H9 (cell line): ENCODE data around the gene AMY2B. TPM values are rescaled to one million over a fixed set of nuclear protein-coding genes. Genes with fewer than 3 reads are reported as not detected.

Experiments used
- DNase-seq: peaks from one replicate; pipeline ENCODE4 v3.0.0-alpha.2; 2017
- H2AFZ ChIP-seq: one replicate; pipeline ENCODE4 v1.6.1; 2013; ENCODE audit warnings: mild to moderate bottlenecking, low read length, control low read depth, moderate library complexity
- H2AK5ac ChIP-seq: 2 replicates; pipeline ENCODE4 v1.6.1; 2013; ENCODE audit warnings: low read length, control low read depth, mixed read lengths; ENCODE audit not compliant: insufficient read length
- H2BK120ac ChIP-seq: one replicate; pipeline ENCODE4 v1.6.1; 2013; ENCODE audit warnings: low read depth, mild to moderate bottlenecking, low read length, control low read depth, inconsistent platforms; ENCODE audit not compliant: poor library complexity, severe bottlenecking
- H2BK12ac ChIP-seq: 2 replicates; pipeline ENCODE4 v1.6.1; 2013; ENCODE audit warnings: low read length, control low read depth, mixed read lengths, low read depth; ENCODE audit not compliant: insufficient read length
- H2BK15ac ChIP-seq: 2 replicates; pipeline ENCODE4 v1.6.1; 2013; ENCODE audit warnings: low read depth, low read length, control low read depth
- H2BK20ac ChIP-seq: one replicate; pipeline ENCODE4 v1.6.1; 2013; ENCODE audit warnings: low read depth, mild to moderate bottlenecking, low read length, control low read depth, inconsistent platforms; ENCODE audit not compliant: poor library complexity, severe bottlenecking
- H2BK5ac ChIP-seq: 2 replicates; pipeline ENCODE4 v1.6.1; 2013; ENCODE audit warnings: low read length, control low read depth, mixed read lengths; ENCODE audit not compliant: insufficient read length
- H3K14ac ChIP-seq: 2 replicates; pipeline ENCODE4 v1.6.1; 2013; ENCODE audit warnings: low read length, control low read depth; ENCODE audit not compliant: insufficient read depth
- H3K18ac ChIP-seq: 2 replicates; pipeline ENCODE4 v1.6.1; 2013; ENCODE audit warnings: low read depth, mild to moderate bottlenecking, mixed read lengths, low read length, control low read depth; ENCODE audit not compliant: insufficient read length
- H3K23ac ChIP-seq: 2 replicates; pipeline ENCODE4 v1.6.1; 2013; ENCODE audit warnings: low read length, control low read depth, mixed read lengths, low read depth; ENCODE audit not compliant: insufficient read length
- H3K23me2 ChIP-seq: 2 replicates; pipeline ENCODE4 v1.6.1; 2013; ENCODE audit warnings: low read depth, mild to moderate bottlenecking, mixed read lengths, low read length, control low read depth; ENCODE audit not compliant: insufficient read length, poor library complexity, severe bottlenecking
- H3K27ac ChIP-seq: 2 replicates; pipeline ENCODE4 v1.5.1; 2013; ENCODE audit warnings: low read length, control low read depth, mixed read lengths, low read depth; ENCODE audit not compliant: insufficient read length
- H3K27me3 ChIP-seq: 2 replicates; pipeline ENCODE4 v1.6.1; 2013; ENCODE audit warnings: low read length, control low read depth, inconsistent platforms; ENCODE audit not compliant: insufficient read depth
- H3K4ac ChIP-seq: 2 replicates; pipeline ENCODE4 v1.6.1; 2013; ENCODE audit warnings: low read depth, mild to moderate bottlenecking, control low read depth, inconsistent platforms, low read length, moderate library complexity
- H3K4me1 ChIP-seq: 2 replicates; pipeline ENCODE4 v1.6.1; 2013; ENCODE audit warnings: low read length, control low read depth, inconsistent platforms; ENCODE audit not compliant: insufficient read depth
- H3K4me2 ChIP-seq: 2 replicates; pipeline ENCODE4 v1.6.1; 2013; ENCODE audit warnings: low read length, control low read depth, mixed read lengths; ENCODE audit not compliant: insufficient read length, insufficient read depth
- H3K56ac ChIP-seq: 2 replicates; pipeline ENCODE4 v1.6.1; 2013; ENCODE audit warnings: low read depth, mild to moderate bottlenecking, mixed read lengths, low read length, control low read depth; ENCODE audit not compliant: insufficient read length
- H3K79me1 ChIP-seq: 2 replicates; pipeline ENCODE4 v1.6.1; 2013; ENCODE audit warnings: low read depth, mild to moderate bottlenecking, moderate library complexity, low read length, control low read depth, inconsistent platforms; ENCODE audit not compliant: insufficient read depth, poor library complexity, severe bottlenecking
- H3K79me2 ChIP-seq: 2 replicates; pipeline ENCODE4 v1.6.1; 2013; ENCODE audit warnings: low read length, control low read depth, inconsistent platforms; ENCODE audit not compliant: insufficient read depth
- H3K9ac ChIP-seq: 2 replicates; pipeline ENCODE4 v1.6.1; 2013; ENCODE audit warnings: low read length, control low read depth, mixed read lengths; ENCODE audit not compliant: insufficient read length; ENCODE audit errors: extremely low read depth
- H3K9me3 ChIP-seq: one replicate; pipeline ENCODE4 v1.6.1; 2013; ENCODE audit warnings: low read depth, low read length, inconsistent platforms; ENCODE audit not compliant: control insufficient read depth
- H3T11ph ChIP-seq: one replicate; pipeline ENCODE4 v1.6.1; 2013; ENCODE audit warnings: mild to moderate bottlenecking, low read length, control low read depth, inconsistent platforms
- H4K20me1 ChIP-seq: one replicate; pipeline ENCODE4 v1.6.1; 2013; ENCODE audit not compliant: control insufficient read depth, insufficient read length, insufficient read depth
- H4K5ac ChIP-seq: 2 replicates; pipeline ENCODE4 v1.6.1; 2013; ENCODE audit warnings: low read depth, mild to moderate bottlenecking, mixed read lengths, low read length, control low read depth; ENCODE audit not compliant: insufficient read length
- H4K8ac ChIP-seq: replicated peaks from 2 replicates; pipeline ENCODE4 v1.6.1; 2013; ENCODE audit warnings: low read length, control low read depth, mixed read lengths, low read depth; ENCODE audit not compliant: insufficient read length
- H4K91ac ChIP-seq: 2 replicates; pipeline ENCODE4 v1.6.1; 2013; ENCODE audit warnings: low read depth, mild to moderate bottlenecking, moderate library complexity, mixed read lengths, low read length, control low read depth; ENCODE audit not compliant: insufficient read length
- H3K27ac Mint-ChIP-seq, 3 experiments: 2 replicates in 2 of 3; 3 replicates in 1 of 3; pipeline ENCODE4 v1.8.0; 2020 to 2021; ENCODE audit warnings: mixed read lengths in 3 of 3, mild to moderate bottlenecking in 1 of 3, moderate library complexity in 1 of 3
- H3K27me3 Mint-ChIP-seq: 2 replicates; pipeline ENCODE4 v1.8.0; 2021; ENCODE audit warnings: low read depth, mild to moderate bottlenecking, moderate library complexity, mixed read lengths
- H3K36me3 Mint-ChIP-seq, 3 experiments: 2 replicates in 2 of 3; 3 replicates in 1 of 3; pipeline ENCODE4 v1.8.0; 2020 to 2021; ENCODE audit warnings: low read depth in 3 of 3, mixed read lengths in 3 of 3; ENCODE audit not compliant: insufficient read depth in 1 of 3
- H3K4me1 Mint-ChIP-seq, 2 experiments: 2 replicates each; pipeline ENCODE4 v1.8.0; 2020; ENCODE audit warnings: mixed read lengths in 2 of 2
- H3K4me3 Mint-ChIP-seq, 2 experiments: 2 replicates in 1 of 2; 3 replicates in 1 of 2; pipeline ENCODE4 v1.8.0; 2020 to 2021; ENCODE audit warnings: mild to moderate bottlenecking in 2 of 2, mixed read lengths in 2 of 2, moderate library complexity in 1 of 2
- H3K9me3 Mint-ChIP-seq, 2 experiments: 2 replicates in 1 of 2; 3 replicates in 1 of 2; pipeline ENCODE4 v1.8.0; 2020; ENCODE audit warnings: mild to moderate bottlenecking in 2 of 2, mixed read lengths in 2 of 2, moderate library complexity in 1 of 2
- CTCF ChIP-seq: fragments of 200-600 bp; sonication (generic); conservative IDR thresholded peaks from 3 replicates; pipeline ENCODE4 v1.8.0; 2021; ENCODE audit warnings: antibody characterized with exemption, mild to moderate bottlenecking
- WGBS: extraction: QIAGEN DNeasy Blood & Tissue Kit; methylation state at CpG from one replicate; pipeline ENCODE4 v1.1.7; 2013; ENCODE audit warnings: missing lambda C conversion rate, low lambda C conversion rate, mixed read lengths; ENCODE audit not compliant: insufficient read length; ENCODE audit errors: extremely low coverage; 5-methylcytosine and 5-hydroxymethylcytosine counted together
- total RNA-seq: library from RNA; stranded (reverse); gene quantifications from 2 replicates; pipeline ENCODE4 v1.2.1, GENCODE V29; 2021

AMY2B gene
- total RNA-seq, 1 experiment from 2014 or later, result 0.90 TPM

- Histone ChIP-seq H3K9me3 (peaks cover 17% of the 10 kb centered on the region), H3K4ac (no peak overlapping the region), H3K4me2 (no peak overlapping the region), H3K23ac (no peak overlapping the region), H2BK12ac (no peak overlapping the region), H4K20me1 (no peaks in the 10 kb centered on the region), H2BK20ac (no peak overlapping the region), H3K56ac (no peak overlapping the region), H2BK5ac (no peak overlapping the region), H2BK15ac (no peak overlapping the region), H3K18ac (no peak overlapping the region), H2AK5ac (no peak overlapping the region), H3K79me2 (no peaks in the 10 kb centered on the region), H3K4me1 (no peaks in the 10 kb centered on the region), H4K8ac (no peak overlapping the region), H2AFZ (no peak overlapping the region), H3K9ac (no peak overlapping the region), H3K23me2 (no peaks in the 10 kb centered on the region), H4K91ac (no peak overlapping the region), H4K5ac (no peak overlapping the region), H3T11ph (no peak overlapping the region), H3K27me3 (no peaks in the 10 kb centered on the region), H3K79me1 (no peaks in the 10 kb centered on the region), H3K14ac (no peak overlapping the region), H3K27ac (no peak overlapping the region), H2BK120ac (no peak overlapping the region)
- H3K9me3 Mint-ChIP-seq, result peaks cover 22 to 38% of the 10 kb centered on the region in 2 experiments
- H3K27ac Mint-ChIP-seq, result no peak overlapping the region
- H3K36me3 Mint-ChIP-seq, result peaks cover 0 to 13% (median 4%) of the 10 kb centered on the region in 3 experiments; a peak in 5 of 7 replicates
- H3K4me1 Mint-ChIP-seq, result no peaks in the 10 kb centered on the region
- DNase-seq, result no peak
- no peaks in the 10 kb centered on the region for H3K27me3 Mint-ChIP-seq
- TF ChIP-seq CTCF, result no peak
- no CpG with 5 or more reads among the region's 3 CpGs for WGBS
- no peak overlapping the region for H3K4me3 Mint-ChIP-seq
Measured at GRCh38 chr1:103583887-103584286, 12.5 kb downstream of the AMY2B start.
